ENCODE data around the gene MUC22.
"Not testable (repeated sequence)": the region's sequence is repeated elsewhere in the genome, so short reads cannot be mapped to it uniquely, and the experiment has no call there.

MUC22 gene

DNA sequence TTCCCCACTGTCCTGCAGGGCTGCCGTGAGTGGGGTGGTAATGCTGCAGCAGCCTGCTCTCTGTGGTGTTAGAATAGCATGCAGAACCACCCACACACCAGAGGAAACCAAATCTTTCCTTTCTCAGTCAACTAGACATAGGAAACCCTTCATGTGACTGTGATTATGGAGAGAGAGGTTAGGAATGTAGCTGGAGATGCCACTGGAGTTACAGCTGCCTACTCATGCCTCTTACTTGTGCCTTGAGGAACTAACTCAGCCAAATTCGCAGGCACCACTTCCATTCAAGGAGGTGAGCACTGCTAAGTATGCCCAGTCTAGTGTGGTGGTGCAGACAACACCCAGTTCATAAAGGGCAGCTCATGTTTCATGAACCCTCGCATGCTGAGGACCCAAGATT is 27.4 kb downstream of the MUC22 start:
- DNase-seq (ENCODE audit: low read depth in 3 of 3) = no peak

DNA sequence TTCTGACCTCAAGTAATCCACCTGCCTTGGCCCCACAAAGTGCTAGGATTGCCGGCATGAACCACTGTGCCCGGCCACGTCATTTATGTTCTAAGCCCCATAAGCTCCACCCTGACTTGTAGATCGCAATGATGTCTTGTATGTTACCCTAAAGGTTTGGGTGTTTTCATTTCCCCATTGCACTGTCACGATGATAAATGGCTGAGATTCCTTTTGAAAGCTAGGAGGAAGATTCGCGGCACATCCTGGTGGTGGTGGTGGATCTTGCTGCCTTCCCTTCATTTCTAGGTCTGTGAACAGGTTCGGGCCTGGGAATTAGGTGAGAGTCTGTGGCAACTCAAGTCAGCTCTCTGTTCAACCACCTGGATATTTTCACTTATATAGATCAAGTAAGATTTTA is 28.3 kb downstream of the MUC22 start:
- DNase-seq (ENCODE audit: low read depth in 3 of 3) = no peak

DNA sequence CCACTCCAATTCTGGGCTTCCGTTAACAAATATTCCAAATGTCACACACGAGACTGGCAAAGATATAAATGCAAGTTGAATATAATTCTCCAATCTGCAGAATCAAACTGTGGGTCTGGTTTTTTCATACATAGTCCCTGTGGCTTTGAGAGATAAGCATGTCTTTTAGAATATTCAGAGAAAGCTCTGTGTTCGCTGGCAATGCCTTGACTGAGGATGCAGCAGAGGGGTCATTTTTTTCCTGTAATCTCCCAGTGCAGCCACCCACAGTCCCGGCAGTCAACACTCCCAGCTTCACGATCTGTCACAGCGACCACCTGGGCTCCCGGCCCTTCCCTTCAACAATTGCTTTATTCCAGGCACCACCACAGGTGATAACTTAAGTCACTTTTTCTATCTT is 30.5 kb downstream of the MUC22 start:
- DNase-seq (ENCODE audit: low read depth in 3 of 3) = no peak

DNA sequence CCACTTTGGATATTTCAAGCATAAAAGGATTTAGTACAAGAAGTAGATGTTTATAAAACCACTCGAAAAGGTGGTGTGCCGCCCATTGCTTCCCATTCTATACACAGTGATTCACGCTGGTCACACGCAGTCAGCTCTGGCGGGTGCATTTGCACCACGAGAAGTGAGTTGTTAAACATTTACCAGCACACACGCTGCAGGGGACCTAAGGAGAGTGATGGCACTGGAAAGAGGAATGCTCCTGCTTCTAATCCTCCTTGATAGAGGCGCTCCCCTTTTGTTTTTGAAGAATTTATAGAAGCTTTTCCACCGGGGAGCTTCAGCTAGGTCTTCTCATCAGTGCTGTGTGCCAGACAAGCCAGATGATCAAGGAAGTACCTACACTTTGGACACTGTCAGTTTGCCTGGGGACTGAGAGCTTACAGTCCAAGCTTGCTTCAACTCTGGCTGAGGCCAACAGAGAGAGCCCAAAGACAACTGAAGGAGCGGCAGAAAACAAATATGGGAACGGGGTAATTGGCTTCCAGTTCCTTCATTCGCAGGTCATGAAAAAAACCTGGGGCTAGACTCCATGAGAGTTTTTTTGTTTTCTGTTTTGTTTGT is 31.2 kb downstream of the MUC22 start:
- no peak for DNase-seq (ENCODE audit: low read depth in 3 of 3)

DNA sequence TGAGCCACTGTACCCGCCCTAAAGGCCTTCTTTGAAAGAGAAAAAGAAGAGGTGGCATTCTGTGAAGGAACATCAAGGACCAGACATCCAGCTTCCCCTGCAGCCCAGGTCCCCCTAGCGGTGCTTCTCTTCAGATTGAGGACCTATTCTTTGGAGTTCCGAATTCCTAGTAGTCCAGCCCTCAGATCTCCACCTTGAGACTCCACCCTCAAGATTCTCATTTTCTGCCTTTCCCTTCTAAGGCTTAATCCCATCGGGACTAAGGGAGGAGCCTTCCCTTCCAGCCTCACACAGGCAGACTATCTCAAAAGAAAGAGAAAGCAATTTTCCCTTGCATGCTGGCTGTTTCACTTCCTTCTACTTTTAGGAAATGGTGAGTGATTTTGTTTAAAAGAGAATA is 32.5 kb downstream of the MUC22 start:
- DNase-seq (ENCODE audit: low read depth in 3 of 3) = peak; percentile 4 to 9 (median 4)

DNA sequence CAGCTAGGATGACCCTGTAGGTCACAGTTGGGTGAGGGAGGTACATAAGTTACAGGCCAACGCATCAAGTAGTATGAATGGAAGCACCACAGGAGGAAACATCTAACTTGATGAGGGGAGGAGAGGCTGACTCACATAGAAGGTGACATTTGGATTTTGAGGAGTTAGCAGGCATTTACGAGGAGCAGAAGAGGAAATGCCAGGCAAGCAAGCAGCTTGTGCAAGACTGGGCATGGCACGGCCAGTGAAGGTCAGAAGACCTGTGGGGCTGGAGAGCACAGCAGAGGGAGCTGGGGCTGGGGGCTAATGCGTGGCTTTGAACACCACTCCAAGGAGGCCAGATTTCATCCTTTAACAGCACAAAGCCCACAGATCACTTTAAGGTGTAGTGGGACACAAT is 37.8 kb downstream of the MUC22 start:
- no peak for DNase-seq (ENCODE audit: low read depth in 3 of 3)

DNA sequence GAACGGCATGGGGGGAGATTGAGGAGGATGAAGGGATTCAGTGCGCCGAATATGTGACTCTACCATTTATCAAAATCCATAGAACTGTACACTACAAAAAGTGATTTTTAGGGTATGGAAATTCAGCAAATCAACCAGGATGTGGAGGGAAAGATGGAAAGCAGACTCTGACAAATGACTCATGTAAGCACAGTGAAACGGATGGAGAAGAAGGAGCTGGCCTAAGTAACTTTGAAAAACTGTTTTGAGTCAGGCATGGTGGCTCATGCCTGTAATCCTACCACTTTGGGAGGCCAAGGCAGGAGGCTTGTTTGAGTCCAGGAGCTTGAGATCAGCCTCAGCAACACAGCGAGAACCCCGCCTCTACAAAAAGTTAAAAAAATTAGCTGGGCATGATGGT is 39.2 kb downstream of the MUC22 start:
- no peak for DNase-seq (ENCODE audit: low read depth in 3 of 3)

DNA sequence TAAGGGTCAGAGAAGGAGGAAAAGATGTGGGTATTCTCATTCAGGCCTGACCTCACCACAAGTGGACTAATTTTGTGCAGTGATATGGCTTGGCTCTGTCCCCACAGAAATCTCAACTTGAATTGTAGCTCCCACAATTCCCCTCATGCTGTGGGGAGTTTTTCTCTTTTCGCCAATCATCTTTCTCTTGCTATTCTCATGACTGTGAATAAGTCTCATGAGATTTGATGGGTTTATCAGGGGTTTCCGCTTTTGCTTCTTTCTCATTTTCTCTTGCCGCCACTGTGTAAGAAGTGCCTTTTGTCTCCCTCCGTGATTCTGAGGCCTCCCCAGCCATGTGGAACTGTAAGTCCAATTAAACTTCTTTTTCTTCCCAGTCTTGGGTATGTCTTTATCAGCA is 42.9 kb downstream of the MUC22 start:
- DNase-seq (ENCODE audit: low read depth in 3 of 3) = not testable (repeated sequence)

DNA sequence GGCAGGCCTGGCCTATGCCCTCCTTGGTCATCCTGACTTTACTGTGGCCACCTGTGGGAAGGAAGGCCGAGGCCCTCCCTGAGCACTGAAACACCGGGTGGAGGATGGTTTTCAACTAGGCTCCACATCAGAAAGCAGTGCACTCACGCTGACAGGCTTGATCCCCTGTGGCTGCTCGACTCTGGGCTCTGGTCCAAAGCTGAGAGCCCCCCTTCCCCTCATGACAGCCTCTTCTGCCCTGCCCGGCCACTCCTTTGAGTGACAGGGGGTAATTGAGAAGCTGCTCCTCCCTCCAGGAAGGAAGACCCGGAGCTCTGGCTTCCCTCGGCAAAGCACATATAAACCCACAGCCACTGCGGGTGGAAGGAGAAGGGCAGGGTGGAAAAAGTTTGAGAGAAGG is 43.6 kb downstream of the MUC22 start:
- DNase-seq (ENCODE audit: low read depth in 3 of 3) = no peak

DNA sequence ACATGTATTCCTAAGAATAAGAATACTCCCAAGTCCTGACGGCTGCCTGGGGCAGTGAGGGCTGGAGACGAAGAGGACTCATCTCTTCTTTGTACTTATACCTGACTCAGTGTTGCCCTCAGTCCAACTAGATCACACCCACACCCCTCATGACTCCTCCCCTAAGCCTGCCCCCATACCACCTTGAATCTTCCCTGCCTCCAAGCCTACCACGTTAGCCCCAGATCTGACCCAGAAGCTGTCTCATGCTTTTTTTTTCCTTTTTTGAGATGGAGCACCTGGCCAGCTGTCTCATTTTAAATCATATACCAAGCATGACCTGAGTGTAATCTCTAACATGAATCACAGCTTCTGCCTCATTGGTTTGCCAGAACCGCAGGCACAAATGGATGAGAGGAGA is 45.2 kb downstream of the MUC22 start:
- no peak for DNase-seq (ENCODE audit: low read depth in 3 of 3)

DNA sequence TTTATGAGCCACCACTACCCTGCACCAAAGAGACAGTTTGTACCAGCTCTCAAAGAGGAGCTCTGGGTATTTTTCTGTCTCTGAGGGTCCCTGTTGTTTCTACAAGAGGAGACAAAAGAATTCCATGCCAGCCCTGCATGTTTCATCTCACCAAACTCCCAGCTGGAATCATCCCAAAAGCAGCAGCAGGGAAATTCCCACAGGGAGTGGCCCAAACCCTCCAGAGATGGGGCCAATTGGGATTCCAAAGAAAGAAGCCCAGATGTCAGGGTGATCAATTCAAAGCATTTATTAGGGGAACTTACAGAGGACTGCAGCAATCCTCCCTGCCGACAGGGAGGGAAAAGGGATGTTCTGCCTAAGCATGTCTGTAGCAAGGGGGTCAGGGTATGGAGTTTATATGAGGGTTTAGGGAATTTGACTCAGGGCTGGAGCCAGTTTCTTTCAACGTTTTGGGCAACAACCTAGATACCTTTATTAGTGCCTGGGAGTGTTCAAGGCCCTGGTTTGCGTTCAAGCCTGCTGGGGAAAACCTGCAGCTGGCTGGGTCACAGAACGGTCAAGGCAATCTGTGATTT is 47.2 kb downstream of the MUC22 start:
- no peak for DNase-seq (ENCODE audit: low read depth in 3 of 3)

DNA sequence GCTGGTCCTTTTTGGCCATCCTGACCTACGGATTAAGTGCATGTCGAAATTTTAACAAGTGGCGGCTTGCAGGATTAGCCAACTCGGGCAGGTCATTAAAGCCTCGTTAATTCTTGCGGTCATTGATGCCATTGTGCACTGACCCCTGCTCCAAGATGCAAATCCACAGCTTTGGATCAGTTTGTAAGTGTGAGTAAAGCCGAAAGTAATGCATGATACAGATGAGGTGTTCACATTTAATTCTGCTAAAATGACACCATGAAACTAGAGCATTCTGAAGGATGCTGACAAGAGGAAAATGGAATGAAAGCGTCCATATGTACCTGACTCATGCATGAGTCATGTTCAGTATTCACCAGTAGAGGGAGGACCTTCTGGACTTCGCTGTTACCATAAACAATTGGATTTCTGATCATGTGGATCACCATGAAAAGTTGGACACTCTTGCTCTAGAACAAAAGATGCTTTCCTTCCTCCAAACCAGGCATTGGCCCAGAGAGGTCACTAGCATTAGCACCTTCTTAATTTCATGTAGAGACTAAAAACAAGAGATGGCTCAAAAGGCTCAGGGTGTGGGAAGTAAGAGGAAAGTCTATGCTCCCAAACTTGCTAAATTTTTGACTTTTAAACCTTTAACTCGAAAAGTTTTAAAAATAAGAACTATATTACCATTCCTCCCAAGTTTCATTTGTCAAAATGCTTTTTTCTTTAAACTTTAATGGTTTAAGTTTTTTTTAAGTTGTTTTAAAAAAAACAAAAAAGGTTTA is 48.0 kb downstream of the MUC22 start:
- no peak for DNase-seq (ENCODE audit: low read depth in 3 of 3)

DNA sequence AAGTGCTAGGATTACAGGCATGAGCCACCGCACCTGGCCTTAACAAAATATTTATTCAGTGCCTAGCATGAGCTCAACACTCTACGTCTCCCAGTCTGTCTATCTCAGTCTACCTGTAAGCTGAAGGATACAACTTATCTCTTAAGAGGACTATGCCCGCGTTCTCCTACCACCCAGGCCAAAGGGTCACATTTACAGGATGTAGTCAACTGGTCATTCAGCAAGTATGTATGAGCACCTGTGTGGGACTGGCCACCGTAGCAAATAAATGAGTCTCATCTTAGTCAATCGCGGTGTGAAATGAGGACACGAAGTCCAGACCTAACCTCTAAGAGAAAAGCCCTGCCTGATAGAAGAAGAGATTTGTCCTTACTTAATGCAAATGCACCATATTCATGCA is 49.9 kb downstream of the MUC22 start:
- no peak for DNase-seq (ENCODE audit: low read depth in 3 of 3)

DNA sequence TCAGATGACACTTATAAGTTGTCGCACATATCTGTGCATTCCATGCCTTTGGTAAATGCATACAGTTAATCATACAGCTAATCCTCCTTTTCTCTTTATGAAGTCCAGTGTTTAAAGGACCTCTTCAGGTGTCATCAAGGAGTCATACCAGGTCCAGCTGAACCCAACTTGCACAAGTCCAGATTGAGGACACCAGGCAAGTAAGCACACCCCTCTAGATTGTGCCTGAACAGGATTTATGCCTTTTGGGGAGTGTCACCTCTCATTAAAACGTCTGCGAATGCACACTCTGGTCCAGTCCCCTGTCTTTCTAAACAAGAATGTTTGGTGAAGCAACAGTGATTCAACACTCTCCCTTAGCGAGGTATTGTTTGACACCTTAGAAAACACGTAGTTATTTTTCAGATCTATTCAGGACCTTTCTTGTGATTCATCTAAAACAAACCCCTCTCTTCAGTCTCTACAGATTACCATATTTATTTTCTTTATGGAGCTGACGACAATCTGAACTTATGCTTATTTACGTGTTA is 53.7 kb downstream of the MUC22 start:
- DNase-seq (ENCODE audit: low read depth in 3 of 3) = no peak

DNA sequence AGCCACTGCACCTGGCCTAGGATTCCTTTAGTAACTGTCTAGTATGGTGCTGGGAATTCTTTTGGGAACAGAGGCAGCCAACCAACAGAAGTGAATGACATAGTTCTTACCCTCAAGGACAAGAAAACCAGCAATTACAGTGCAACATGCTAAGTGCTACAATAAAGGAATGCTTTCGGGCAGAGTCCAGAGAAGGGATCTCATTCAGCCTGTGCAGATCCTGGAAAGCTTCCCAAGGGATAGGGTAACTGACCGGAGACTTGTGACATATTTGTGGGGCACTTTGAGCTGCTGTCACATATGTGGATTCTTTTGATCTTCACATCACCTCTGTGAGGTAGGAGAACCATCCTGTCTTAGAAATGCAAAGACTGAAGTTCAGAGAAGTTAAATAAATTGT is 55.3 kb downstream of the MUC22 start:
- no peak for DNase-seq (ENCODE audit: low read depth in 3 of 3)

DNA sequence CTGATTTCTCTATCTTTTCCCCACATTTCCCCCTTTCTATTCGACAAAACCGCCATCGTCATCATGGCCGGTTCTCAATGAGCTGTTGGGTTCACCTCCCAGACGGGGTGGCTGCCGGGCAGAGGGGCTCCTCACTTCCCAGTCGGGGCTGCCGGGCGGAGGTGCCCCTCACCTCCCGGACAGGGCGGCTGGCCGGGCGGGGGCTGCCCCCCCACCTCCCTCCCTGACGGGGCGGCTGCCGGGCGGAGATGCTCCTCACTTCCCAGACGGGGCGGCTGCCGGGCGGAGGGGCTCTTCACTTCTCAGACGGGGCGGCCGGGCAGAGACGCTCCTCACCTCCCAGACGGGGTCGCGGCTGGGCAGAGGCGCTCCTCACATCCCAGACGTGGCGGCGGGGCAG is 56.8 kb downstream of the MUC22 start:
- DNase-seq (ENCODE audit: low read depth in 3 of 3) = not testable (repeated sequence)

DNA sequence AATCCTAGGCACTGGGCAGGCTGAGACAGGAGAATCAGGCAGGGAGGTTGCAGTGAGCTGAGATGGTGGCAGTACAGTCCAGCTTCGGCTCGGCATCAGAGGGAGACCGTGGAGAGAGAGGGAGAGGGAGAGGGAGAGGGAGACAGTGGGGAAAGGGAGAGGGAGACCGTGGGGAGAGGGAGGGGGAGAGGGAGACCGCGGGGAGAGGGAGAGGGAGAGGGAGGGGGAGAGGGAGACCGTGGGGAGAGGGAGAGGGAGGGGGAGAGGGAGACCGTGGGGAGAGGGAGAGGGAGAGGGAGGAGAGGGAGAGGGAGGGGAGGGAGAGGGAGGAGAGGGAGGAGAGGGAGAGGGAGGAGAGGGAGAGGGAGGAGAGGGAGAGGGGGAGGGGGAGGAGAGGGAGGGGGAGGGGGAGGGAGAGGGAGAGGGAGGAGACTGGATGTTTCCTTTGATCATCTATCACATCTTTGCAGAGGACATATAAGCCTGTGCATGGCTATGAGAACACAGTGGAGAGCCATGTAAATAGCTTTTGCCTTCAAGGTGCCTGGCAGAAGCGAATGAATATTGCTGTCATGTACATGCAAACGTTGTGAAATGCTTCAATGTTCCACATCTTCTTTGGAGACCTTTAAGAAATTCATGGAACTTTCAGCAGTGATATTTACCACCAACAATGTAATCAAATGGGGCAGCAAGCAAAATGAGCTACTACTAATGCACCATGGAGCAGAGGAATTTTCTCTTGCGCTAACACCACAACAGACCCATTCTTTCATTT is 57.8 kb downstream of the MUC22 start:
- not testable (repeated sequence) for DNase-seq (ENCODE audit: low read depth in 3 of 3)

DNA sequence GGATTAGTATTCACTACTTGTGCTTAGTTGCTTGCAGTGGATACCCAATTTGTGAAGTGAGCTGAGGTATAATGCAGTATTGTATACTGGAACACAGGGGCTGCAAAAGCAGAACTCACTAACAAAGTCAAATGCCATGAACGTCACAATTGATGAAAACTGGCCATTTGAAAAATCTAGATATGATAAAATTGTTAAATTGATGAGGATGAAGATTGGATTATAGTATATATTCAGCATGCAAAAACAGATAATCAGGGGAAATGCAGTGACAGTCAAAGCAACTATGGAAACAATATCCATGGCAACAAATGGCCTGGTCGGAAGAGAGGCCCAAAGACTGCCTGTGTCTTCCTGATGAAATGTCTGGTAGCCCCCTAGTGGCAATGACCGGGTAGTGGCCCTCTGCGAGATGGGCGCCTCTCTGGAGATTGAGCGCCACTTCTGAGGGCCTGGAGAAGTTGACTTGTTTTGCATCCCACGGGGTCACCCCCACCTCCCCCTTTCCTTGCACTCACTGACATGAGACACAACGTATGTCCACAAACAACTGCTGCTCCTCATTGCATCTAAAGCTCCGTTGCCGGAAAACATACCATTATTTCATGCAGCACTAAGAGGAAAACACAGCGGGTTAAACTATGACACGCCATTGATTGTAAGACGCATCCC is 58.5 kb downstream of the MUC22 start:
- peak; percentile 35 to 60 (median 43) for DNase-seq (ENCODE audit: low read depth in 3 of 3)

DNA sequence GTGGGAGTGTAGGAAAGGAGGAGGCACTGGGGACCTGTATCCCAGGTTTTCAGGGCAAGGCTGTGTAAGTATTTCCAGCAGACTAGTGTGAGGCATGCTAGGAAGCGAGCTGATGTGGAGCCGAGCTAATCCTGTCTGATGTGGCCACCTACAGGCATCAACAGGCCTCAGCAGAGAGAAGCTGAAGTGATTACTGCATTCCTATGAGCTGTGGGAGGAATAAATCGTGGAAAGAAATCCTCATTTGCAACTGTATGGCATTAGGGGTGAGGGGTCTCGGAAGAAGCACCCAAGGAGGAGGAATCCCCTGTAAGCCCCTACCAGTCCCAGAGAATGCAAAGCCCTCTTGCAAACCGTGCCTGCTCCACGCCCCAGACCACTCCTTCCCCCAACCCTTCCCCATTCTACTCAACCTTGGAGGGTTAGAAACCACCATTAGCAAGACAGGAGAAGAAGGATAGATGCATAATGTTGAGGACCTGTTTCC is 60.5 kb downstream of the MUC22 start:
- DNase-seq (ENCODE audit: low read depth in 3 of 3) = no peak

DNA sequence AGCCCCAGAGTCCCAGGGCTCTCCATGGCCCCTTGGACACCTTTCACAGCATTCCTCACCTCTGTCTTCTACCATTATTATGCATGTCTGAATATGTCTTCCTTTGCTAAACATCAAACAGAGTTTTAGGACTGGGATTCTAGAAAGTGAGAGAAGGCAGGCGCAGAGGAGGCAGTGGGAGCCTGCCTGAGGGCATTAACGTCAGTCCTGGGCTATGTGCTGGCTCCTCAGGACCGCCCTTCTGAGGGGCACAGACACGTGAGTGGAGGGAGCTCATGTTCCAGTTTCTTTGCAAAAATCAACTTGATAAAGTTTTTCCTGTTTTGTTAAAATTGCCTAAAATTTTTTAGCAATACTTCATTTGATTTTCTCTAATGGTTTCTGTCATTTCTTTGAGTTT is 64.1 kb downstream of the MUC22 start:
- no peak for DNase-seq (ENCODE audit: low read depth in 3 of 3)

DNA sequence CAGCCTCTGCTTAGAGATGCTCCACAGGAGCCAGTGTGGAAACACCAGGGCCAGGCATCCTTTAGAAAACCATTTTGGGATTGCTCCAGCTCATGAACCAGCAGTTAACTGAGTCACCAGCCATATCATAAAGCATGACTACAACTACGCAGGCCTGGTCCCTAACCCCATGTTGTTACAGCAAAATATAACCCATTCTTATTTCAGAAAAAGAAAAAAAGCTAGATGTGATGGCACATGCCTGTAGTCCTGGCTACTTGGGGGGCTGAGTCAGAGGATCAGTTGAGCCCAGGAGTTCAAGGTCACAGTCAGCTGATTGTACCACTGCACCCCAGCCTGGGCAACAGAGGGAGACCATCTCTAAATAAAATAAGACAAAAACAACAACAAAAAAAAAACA is 65.3 kb downstream of the MUC22 start:
- no peak for DNase-seq (ENCODE audit: low read depth in 3 of 3)

DNA sequence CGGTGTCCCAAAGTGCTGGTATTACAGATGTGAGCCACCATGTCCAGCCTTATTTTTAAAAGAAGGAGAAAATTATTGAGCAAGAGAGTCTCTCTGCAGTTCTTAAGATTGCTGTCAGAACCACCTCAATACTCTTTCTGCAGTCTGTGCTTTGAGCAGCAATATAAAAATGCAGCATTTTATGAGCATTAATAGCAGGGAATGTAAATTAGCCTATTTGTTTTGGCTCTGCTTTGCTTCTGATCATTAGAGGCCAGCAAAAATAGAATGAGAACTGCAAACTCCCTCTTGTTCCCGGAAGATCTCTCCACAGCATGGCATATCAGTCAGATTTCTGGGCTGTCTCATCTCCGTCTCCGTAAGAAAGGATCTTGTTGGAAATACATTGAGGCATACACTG is 66.3 kb downstream of the MUC22 start:
- no peak for DNase-seq (ENCODE audit: low read depth in 3 of 3)
